ENCODE results near the gene ATG10. TPM values are rescaled to one million over a fixed set of nuclear protein-coding genes. Genes with fewer than 3 reads are reported as not detected.

Gene ATG10
- total and polyA plus RNA-seq, 2 experiments from 2014 or later = 12.5 to 17.7 TPM

GRCh38 chr5:82057051-82057450 is 85.2 kb downstream of the ATG10 start:
- Mint-ChIP-seq H3K27me3 (ENCODE audit: insufficient read depth, low read depth, poor library complexity) (no peaks in the 10 kb centered on the region), H3K9me3 (no peaks in the 10 kb centered on the region), H3K4me3 (no peak overlapping the region), H3K4me1 (peaks cover 5% of the 10 kb centered on the region; the same call in 2 of the 3 replicates), H3K27ac (no peak overlapping the region), H3K36me3 (ENCODE audit: low read depth) (no peaks in the 10 kb centered on the region)
- H2AFZ ChIP-seq = no peak overlapping the region
- DNase-seq (ENCODE audit: low spot score) (no peak), ATAC-seq (no peak)
- H3K4me1 ChIP-seq (ENCODE audit: insufficient read depth) = no peaks in the 10 kb centered on the region
- H3K4me3 ChIP-seq = no peak overlapping the region
- H3K9me2 ChIP-seq (ENCODE audit: insufficient read depth) = 0 out of 2 replicates have a peak, but pooled peaks cover 3% of the 10 kb centered on the region
- TF ChIP-seq EZH2 (IDR thresholded peaks at IDR 0.05; ENCODE audit: low read depth, unreplicated experiment) (no peak), ZNF331 (CRISPR knock-in tag; IDR thresholded peaks at IDR 0.05; ENCODE audit: low read depth) (no peak), REST (IDR thresholded peaks at IDR 0.05; ENCODE audit: unreplicated experiment) (no peak)
- H3K27ac ChIP-seq (ENCODE audit: low read depth) = no peak overlapping the region
- H3K4me2 ChIP-seq = no peak overlapping the region
- H4K20me1 ChIP-seq (replicated peaks; ENCODE audit: insufficient read depth) = no peaks in the 10 kb centered on the region
- H3K36me3 ChIP-seq (ENCODE audit: insufficient read depth) = no peaks in the 10 kb centered on the region
- H3K79me2 ChIP-seq (replicated peaks; ENCODE audit: insufficient read depth) = no peaks in the 10 kb centered on the region
- no peaks in the 10 kb centered on the region for H3F3A ChIP-seq (replicated peaks; ENCODE audit: low read depth)
- no peaks in the 10 kb centered on the region for H3K27me3 ChIP-seq (ENCODE audit: insufficient read depth)

GRCh38 chr5:82058710-82059109 is 86.9 kb downstream of the ATG10 start:
- Histone ChIP-seq H3K36me3 (ENCODE audit: insufficient read depth) (no peaks in the 10 kb centered on the region), H3K4me3 (no peak overlapping the region), H4K20me1 (replicated peaks; ENCODE audit: insufficient read depth) (no peaks in the 10 kb centered on the region), H3K9me2 (ENCODE audit: insufficient read depth) (0 out of 2 replicates have a peak, but pooled peaks cover 2% of the 10 kb centered on the region), H3K79me2 (replicated peaks; ENCODE audit: insufficient read depth) (no peaks in the 10 kb centered on the region), H3K27me3 (ENCODE audit: insufficient read depth) (no peaks in the 10 kb centered on the region), H3K4me2 (no peak overlapping the region), H3F3A (replicated peaks; ENCODE audit: low read depth) (no peaks in the 10 kb centered on the region), H3K27ac (ENCODE audit: low read depth) (no peak overlapping the region), H3K4me1 (ENCODE audit: insufficient read depth) (no peaks in the 10 kb centered on the region), H2AFZ (no peak overlapping the region)
- DNase-seq (ENCODE audit: low spot score) (no peak), ATAC-seq (no peak)
- no peak overlapping the region for H3K4me3 Mint-ChIP-seq
- peaks cover 5% of the 10 kb centered on the region; the same call in 2 of the 3 replicates for H3K4me1 Mint-ChIP-seq
- H3K9me3 Mint-ChIP-seq = no peaks in the 10 kb centered on the region
- no peaks in the 10 kb centered on the region; the same call in 2 of the 3 replicates for H3K36me3 Mint-ChIP-seq (ENCODE audit: low read depth)
- H3K27ac Mint-ChIP-seq = no peak overlapping the region
- H3K27me3 Mint-ChIP-seq (ENCODE audit: insufficient read depth, low read depth, poor library complexity) = no peaks in the 10 kb centered on the region
- TF ChIP-seq STAT1 (IDR thresholded peaks at IDR 0.05; ENCODE audit: unreplicated experiment) = no peak
- TF ChIP-seq ZNF114 (CRISPR knock-in tag; IDR thresholded peaks at IDR 0.05) = no peak
- no peak for TF ChIP-seq ZNF331 (CRISPR knock-in tag; IDR thresholded peaks at IDR 0.05; ENCODE audit: low read depth)
- no peak for TF ChIP-seq NANOG (IDR thresholded peaks at IDR 0.05; ENCODE audit: borderline replicate concordance)
- no peak for TF ChIP-seq CREB1 (CRISPR knock-in tag; IDR thresholded peaks at IDR 0.05; ENCODE audit: low read depth)
- TF ChIP-seq ETS1 (IDR thresholded peaks at IDR 0.05) = no peak
- TF ChIP-seq ZNF462 (CRISPR knock-in tag; IDR thresholded peaks at IDR 0.05) = no peak
